ENCODE data around the gene HYOU1.

- TF ChIP-seq CTCF (conservative IDR thresholded peaks at IDR 0.05) (0 out of 2 replicates have a peak, but pooled peaks have one; percentile 14), EZH2 (IDR thresholded peaks at IDR 0.05; ENCODE audit: low read depth) (no peak)
Measured at GRCh38 chr11:119067371-119068222, 10.6 kb upstream of the HYOU1 start, which contains the start of gene VPS11.
